ENCODE measurements around the gene PSMA7.

DNA sequence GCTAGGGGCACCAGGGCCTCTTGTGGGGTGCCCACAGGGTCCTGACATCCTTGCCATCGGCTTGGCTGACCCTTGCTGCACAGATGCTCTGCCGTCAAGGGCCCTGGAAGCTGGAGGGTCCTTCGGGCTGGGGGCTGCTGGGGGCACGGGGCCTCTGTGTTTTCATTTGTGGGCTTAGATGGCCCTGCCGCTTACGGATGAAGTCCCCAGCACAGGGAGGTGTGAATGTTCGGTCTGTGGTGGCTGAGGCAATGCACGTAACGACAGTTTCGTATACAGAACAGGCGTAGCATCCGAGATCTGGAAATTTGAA, 14.8 kb upstream of the PSMA7 start:
- TF ChIP-seq YY1 (IDR thresholded peaks at IDR 0.05; ENCODE audit: low read depth) (no peak), POLR2AphosphoS5 (IDR thresholded peaks at IDR 0.05; ENCODE audit: low read depth, low read length) (no peak), RAD21 (IDR thresholded peaks at IDR 0.05; ENCODE audit: low read length) (no peak), MXI1 (IDR thresholded peaks at IDR 0.05; ENCODE audit: low read depth, low read length) (no peak), GABPA (IDR thresholded peaks at IDR 0.05; ENCODE audit: low read depth) (no peak), ELF1 (IDR thresholded peaks at IDR 0.05) (no peak), SIN3A (IDR thresholded peaks at IDR 0.05; ENCODE audit: borderline replicate concordance, low read depth, low read length) (no peak), FOXM1 (IDR thresholded peaks at IDR 0.05; ENCODE audit: low read depth) (no peak), EZH2phosphoT487 (IDR thresholded peaks at IDR 0.05; ENCODE audit: borderline replicate concordance, low read depth) (no peak)
- TF ChIP-seq, protein P1, sequence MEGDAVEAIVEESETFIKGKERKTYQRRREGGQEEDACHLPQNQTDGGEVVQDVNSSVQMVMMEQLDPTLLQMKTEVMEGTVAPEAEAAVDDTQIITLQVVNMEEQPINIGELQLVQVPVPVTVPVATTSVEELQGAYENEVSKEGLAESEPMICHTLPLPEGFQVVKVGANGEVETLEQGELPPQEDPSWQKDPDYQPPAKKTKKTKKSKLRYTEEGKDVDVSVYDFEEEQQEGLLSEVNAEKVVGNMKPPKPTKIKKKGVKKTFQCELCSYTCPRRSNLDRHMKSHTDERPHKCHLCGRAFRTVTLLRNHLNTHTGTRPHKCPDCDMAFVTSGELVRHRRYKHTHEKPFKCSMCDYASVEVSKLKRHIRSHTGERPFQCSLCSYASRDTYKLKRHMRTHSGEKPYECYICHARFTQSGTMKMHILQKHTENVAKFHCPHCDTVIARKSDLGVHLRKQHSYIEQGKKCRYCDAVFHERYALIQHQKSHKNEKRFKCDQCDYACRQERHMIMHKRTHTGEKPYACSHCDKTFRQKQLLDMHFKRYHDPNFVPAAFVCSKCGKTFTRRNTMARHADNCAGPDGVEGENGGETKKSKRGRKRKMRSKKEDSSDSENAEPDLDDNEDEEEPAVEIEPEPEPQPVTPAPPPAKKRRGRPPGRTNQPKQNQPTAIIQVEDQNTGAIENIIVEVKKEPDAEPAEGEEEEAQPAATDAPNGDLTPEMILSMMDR (IDR thresholded peaks at IDR 0.05): no peak
- TF ChIP-seq, protein P2, sequence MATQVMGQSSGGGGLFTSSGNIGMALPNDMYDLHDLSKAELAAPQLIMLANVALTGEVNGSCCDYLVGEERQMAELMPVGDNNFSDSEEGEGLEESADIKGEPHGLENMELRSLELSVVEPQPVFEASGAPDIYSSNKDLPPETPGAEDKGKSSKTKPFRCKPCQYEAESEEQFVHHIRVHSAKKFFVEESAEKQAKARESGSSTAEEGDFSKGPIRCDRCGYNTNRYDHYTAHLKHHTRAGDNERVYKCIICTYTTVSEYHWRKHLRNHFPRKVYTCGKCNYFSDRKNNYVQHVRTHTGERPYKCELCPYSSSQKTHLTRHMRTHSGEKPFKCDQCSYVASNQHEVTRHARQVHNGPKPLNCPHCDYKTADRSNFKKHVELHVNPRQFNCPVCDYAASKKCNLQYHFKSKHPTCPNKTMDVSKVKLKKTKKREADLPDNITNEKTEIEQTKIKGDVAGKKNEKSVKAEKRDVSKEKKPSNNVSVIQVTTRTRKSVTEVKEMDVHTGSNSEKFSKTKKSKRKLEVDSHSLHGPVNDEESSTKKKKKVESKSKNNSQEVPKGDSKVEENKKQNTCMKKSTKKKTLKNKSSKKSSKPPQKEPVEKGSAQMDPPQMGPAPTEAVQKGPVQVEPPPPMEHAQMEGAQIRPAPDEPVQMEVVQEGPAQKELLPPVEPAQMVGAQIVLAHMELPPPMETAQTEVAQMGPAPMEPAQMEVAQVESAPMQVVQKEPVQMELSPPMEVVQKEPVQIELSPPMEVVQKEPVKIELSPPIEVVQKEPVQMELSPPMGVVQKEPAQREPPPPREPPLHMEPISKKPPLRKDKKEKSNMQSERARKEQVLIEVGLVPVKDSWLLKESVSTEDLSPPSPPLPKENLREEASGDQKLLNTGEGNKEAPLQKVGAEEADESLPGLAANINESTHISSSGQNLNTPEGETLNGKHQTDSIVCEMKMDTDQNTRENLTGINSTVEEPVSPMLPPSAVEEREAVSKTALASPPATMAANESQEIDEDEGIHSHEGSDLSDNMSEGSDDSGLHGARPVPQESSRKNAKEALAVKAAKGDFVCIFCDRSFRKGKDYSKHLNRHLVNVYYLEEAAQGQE (IDR thresholded peaks at IDR 0.05; ENCODE audit: low read depth, low read length): no peak
- TF ChIP-seq, protein P3, sequence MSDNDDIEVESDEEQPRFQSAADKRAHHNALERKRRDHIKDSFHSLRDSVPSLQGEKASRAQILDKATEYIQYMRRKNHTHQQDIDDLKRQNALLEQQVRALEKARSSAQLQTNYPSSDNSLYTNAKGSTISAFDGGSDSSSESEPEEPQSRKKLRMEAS (IDR thresholded peaks at IDR 0.05; ENCODE audit: low read depth): no peak
